Measurements from ENCODE around the gene SUPT5H.
A peak's percentile ranks its signal among the peaks of the same experiment; 100 is the strongest.

The SUPT5H gene

GRCh38 chr19:39435499-39436349, 9.7 kb upstream of the SUPT5H start, which contains the start of gene RPS16:
Gene RPS16, minus strand, starts transcription at chr19:39435949. Its CDS starts 54 bp downstream, at chr19:39435895.
- TF ChIP-seq, protein P1, sequence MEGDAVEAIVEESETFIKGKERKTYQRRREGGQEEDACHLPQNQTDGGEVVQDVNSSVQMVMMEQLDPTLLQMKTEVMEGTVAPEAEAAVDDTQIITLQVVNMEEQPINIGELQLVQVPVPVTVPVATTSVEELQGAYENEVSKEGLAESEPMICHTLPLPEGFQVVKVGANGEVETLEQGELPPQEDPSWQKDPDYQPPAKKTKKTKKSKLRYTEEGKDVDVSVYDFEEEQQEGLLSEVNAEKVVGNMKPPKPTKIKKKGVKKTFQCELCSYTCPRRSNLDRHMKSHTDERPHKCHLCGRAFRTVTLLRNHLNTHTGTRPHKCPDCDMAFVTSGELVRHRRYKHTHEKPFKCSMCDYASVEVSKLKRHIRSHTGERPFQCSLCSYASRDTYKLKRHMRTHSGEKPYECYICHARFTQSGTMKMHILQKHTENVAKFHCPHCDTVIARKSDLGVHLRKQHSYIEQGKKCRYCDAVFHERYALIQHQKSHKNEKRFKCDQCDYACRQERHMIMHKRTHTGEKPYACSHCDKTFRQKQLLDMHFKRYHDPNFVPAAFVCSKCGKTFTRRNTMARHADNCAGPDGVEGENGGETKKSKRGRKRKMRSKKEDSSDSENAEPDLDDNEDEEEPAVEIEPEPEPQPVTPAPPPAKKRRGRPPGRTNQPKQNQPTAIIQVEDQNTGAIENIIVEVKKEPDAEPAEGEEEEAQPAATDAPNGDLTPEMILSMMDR (IDR thresholded peaks at IDR 0.05; ENCODE audit: borderline replicate concordance, insufficient read depth, low read depth, low read length), result no peak
- H3K4me3 ChIP-seq (ENCODE audit: low read depth, low read length), result peak within 1 kb of the TSS; percentile 81

DNA sequence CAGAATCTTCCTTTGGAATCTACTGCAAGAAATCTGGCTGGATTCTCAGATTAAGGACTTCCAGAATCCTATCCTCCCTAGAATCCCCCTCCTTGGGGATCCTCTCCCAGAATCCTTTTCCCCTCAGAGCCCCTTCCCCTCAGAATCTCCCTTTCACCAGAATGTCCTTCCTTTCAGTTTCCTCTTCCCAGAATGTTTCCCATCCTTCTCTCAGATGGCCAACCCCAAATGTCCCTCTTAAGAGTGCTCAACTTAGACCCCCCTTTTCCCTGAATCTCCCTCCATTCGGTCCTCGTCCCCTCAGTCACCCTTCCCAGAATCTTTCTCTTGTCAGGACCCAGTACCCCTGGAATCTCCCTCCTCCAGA, 9.0 kb upstream of the SUPT5H start:
- peak overlapping the region; percentile 55 for H3K4me3 ChIP-seq (ENCODE audit: low read depth, low read length)
- TF ChIP-seq, protein P1 (IDR thresholded peaks at IDR 0.05; ENCODE audit: borderline replicate concordance, insufficient read depth, low read depth, low read length), result no peak

- TF ChIP-seq, protein P1 (IDR thresholded peaks at IDR 0.05; ENCODE audit: borderline replicate concordance, insufficient read depth, low read depth, low read length), result no peak
- no peak overlapping the region for H3K4me3 ChIP-seq (ENCODE audit: low read depth, low read length)
These were observed 7.0 kb upstream of the SUPT5H start for GRCh38 chr19:39438270-39438934.

- TF ChIP-seq, protein P1 (IDR thresholded peaks at IDR 0.05; ENCODE audit: borderline replicate concordance, insufficient read depth, low read depth, low read length), result no peak
These were observed 685 bp upstream of the SUPT5H start for GRCh38 chr19:39444598-39445195.

DNA sequence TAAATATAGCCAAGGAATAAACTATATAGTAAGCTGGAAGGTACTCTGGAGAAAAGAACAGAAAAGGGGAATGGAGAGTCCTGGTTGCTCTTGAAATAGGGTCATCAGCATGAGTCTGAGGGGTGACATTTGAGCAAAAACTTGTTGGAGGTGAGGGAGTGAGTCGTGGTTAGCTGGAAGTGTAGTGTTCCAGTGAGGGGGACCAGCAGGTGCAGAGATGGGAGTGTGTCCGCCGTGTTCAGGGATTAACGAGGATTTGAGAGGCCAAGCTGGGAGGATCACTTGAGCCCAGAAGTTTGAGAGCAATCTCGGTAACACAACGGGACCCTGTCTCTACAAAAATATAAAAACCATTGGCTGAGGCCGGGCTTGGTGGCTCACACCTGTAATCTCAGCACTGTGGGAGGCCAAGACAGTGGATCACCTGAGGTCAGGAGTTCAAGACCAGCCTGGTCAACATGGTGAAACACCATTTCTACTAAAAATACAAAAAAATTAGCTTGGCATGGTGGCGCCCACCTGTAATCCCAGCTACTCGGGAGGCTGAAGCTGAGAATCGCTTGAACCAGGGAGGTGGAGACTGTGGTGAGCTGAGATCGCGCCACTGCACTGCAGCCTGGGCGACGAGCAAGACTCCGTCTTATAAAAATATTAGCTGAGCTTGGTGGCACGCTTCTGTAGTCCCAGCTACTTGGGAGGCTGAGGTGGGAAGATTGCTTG, 1.1 kb downstream of the SUPT5H start:
- TF ChIP-seq, protein P1 (IDR thresholded peaks at IDR 0.05; ENCODE audit: borderline replicate concordance, insufficient read depth, low read depth, low read length), result no peak
- H3K4me3 ChIP-seq (ENCODE audit: low read depth, low read length), result peak overlapping the region; percentile 99

More at GRCh38 chr19:39444598-39445195, 685 bp upstream of the SUPT5H start:
- H3K4me3 ChIP-seq (ENCODE audit: low read depth, low read length), result peak overlapping the region; percentile 99

GRCh38 chr19:39448271-39448670, 2.9 kb downstream of the SUPT5H start:
- H3K4me3 ChIP-seq (ENCODE audit: low read depth, low read length), result peak overlapping the region; percentile 32
- TF ChIP-seq, protein P1 (IDR thresholded peaks at IDR 0.05; ENCODE audit: borderline replicate concordance, insufficient read depth, low read depth, low read length), result no peak

Data from GM12875 (cell line).